GM12873 (cell line): ENCODE data around the gene HES3.
A peak's percentile ranks its signal among the peaks of the same experiment; 100 is the strongest.

ENCODE experiments used
- TF ChIP-seq, protein P1 (sequence below): IDR thresholded peaks from 2 replicates; pipeline ENCODE4 v1.5.1; 2012; ENCODE audit warnings: low read depth, mild to moderate bottlenecking, moderate library complexity, low read length, control low read depth; ENCODE audit not compliant: insufficient read depth; ENCODE audit errors: missing control alignments

Gene HES3

DNA sequence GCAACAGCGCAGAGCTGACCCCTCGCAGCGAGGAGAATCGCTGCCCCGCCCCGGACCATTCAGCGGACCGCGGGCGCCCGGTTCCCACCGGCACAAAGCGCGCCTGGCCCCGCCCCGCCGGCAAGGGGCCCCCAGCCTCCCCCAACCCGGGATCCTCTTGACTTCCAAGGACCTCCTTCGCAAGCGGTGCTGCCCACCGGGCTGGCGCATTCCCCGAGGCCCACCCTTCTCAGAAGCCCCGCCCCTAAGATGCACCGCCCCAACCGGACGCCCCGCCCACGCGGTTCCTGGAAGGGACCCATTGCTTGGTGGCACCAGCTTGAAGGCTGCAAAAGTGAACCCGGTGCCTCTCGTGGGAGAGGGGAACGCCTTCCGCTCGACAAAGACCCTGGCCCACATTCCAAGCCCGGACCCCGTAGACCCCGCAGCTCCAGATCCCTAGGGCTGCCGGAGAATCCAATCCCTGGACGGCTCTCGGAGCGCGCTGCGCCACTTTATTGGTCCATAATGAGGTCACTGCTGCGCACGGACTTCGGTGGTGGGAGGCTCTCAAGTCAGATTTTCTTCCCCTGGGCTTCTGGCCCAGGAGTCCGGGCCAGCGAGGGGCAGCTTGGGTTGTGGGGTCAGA is 2.0 kb downstream of the HES3 start:
- TF ChIP-seq, protein P1, sequence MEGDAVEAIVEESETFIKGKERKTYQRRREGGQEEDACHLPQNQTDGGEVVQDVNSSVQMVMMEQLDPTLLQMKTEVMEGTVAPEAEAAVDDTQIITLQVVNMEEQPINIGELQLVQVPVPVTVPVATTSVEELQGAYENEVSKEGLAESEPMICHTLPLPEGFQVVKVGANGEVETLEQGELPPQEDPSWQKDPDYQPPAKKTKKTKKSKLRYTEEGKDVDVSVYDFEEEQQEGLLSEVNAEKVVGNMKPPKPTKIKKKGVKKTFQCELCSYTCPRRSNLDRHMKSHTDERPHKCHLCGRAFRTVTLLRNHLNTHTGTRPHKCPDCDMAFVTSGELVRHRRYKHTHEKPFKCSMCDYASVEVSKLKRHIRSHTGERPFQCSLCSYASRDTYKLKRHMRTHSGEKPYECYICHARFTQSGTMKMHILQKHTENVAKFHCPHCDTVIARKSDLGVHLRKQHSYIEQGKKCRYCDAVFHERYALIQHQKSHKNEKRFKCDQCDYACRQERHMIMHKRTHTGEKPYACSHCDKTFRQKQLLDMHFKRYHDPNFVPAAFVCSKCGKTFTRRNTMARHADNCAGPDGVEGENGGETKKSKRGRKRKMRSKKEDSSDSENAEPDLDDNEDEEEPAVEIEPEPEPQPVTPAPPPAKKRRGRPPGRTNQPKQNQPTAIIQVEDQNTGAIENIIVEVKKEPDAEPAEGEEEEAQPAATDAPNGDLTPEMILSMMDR: no peak

DNA sequence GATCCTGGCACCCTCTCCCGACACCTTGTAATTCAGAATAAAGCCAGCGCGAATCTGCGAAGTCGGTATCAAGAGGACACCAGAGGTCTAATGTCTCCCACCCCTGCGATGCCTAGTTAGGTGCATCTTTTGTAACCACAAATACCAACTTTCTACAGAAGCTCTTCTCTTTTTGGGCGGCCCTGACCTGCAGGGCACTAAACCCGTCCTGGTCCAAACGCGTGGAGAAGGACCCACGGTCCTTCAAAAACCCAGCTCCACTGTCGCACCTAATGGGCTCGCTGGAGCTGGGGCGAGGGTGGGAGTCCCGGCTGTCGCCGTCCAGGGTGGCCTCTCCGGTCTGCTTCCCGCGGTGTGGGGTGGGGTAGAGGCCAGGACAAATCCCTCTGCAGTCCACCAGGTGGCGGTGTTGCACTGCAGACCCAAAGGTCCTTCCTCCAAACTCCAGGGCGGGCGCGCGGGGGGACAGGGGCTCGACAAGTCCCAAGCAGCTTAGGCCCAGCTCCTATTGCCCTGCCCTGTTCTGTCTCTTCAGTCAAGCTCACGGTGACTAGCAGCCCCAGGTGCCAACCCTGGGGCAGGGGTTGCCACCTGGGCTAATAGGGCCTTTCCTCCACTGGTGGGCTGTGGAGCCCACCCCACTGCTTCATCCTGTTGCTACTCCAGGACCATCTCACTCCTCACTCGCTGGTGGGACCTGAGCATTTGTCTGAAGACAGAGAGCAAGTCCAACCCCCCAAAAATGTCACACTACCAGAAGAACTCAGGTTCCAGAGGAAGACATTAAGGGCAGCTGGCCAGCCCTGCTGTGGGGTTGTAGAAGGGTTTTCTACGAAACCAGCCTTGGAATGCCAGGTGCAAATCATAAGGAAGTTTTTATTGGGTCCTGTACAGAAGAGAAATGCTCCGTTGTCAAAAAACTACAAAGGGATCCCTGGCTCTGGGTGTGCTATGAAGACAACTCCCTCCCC is 2.8 kb downstream of the HES3 start:
- TF ChIP-seq, protein P1: peak; percentile 92

DNA sequence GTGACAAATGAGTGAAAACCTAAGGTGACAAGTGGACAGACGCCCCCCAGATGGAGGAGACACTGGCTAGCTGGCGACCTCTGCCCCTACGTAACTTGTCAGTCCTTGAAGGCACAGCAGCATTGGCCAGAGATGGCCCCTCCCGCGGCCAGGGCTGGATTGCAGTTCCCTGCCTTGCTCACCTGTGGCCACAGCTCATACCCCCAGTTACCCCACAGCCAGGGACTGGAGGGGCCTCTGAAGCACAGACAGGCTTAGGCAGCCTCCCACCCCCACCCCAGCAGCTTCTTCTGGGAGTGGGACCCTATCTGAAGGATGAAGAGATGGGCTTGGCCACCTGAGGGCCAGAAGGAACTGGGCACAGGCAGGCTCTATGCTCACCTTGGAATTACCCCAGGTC is 3.7 kb downstream of the HES3 start:
- TF ChIP-seq, protein P1: no peak

DNA sequence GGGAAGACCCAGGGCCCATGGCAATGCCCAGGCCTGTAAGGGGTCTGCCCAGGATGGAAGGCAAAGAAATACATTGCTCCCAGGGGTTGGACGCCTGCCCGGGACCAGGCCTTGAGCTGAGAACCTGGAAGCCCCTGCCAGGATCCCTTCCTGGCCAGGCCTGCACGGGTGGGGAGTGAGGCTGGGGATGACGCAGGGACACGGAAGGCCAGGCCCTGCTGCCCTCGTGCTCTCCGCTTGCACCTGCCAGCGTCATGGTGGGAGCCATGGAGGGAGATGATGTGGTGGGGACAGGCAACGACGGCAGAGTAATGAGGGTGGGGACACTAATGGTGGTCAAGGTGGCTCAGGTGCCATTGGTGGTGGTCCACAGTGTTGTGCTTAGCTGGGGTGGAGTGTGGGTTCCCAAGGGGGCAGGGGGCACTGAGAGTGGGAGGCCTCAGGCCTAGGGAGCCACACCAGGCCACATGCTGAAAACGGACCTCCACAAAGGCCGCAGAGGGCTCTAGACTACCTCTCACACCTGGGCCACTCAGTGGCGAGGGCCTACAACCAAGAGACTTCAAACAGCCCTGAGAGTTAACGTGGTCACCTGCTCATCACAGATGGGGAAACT is 4.3 kb downstream of the HES3 start:
- TF ChIP-seq, protein P1: no peak

DNA sequence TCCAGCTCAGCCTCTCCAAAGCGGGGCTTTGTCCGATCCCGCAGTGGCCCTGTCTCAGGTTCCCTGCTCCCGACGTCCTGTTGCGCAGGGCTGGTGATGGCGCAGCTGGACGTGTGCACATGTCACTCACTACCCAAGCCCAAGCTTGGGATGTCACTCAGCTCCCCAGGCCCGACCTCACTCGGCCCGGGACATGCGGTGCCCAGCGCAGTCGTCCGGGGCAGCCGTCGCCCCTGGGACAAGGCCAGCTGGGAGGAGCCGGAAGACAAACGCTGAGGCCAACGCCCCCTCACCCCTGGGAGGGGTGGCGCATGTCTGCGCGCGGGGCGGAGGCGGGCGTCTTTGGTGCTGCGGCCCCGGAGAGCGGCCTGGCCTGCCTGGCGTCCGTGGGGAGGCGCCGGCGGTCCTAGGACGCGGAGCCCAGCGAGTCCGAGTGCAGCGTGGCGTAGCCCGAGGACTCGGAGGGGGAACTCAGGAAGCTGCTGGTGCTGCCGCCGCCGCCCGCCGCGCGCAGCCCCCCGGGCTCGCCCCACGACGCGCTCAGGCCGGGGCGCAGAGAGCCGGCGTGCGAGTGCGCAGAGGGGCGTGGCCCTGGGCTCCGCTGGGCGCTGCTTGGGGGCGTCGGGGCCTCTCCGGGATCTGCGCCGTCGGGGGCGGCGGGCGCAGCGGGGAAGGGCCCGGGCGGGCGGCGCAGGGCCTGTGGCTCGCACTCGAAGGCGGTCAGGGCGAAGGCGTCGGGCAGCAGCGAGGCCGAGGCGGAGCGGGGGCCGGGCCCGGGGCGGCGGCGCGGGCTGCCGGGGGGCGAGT is 5.2 kb downstream of the HES3 start:
- TF ChIP-seq, protein P1: no peak

DNA sequence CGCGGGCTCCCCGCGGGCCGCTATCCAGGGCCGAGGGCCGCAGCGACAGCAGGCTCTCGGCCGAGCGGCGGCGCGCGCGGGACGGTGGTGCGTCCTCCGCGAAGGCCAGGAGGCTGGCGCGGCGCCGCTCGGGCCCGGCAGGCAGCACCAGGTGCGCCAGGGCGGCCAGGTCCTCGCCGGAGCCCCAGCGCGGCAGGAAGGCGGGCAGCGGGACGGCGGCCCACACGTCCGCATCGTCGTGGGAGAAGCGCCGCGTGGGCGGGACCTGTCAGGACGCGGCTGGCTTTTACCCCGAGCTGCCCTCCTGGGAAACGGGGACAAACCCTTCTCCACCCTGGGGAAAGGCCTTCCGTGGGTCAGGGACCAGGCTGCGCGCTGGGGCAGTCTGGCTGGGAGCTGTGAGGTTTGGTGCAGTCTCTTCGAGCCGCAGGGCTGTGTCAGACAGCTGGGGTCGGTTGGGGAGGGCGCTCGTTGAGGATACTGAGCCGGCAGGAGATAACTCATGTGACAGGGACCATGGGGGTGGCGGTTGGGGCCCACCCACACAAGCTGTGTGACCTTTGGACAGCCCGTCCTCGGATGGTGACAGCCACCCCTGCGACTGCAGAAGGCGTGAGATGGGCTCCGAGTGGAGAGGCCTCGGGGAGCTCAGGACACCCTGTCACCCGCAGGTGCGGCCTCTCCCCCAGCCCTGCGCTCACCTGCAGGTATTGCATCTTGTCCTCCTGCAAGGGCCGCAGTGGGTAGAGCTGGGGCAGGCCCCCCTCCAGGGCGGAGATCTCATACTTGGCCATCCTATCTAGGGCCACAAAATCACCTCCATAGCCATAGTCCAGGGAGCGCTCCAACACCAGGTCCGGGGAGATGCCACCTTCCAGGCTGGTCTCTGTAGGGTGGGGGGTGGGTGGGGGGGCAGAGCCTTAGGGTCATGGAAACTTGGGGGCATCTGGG is 6.0 kb downstream of the HES3 start:
- TF ChIP-seq, protein P1: no peak
